H1 (cell line): ENCODE measurements around the gene P2RY8. TPM values are rescaled to one million over a fixed set of nuclear protein-coding genes. Genes with fewer than 3 reads are reported as not detected.

ENCODE experiments used
- CTCF ChIA-PET: fragments of 300-600 bp; sonication (Branson Sonifier 250); formaldehyde crosslinking; loops from one replicate; lab custom pipeline; 2021; ENCODE audit not compliant: partially characterized antibody; lab: Charles Lee
- POLR2A ChIA-PET: fragments of 300-600 bp; sonication (Branson Sonifier 250); formaldehyde crosslinking; loops from one replicate; lab custom pipeline; 2021; ENCODE audit warnings: inconsistent platforms; ENCODE audit not compliant: partially characterized antibody; lab: Charles Lee
- DNase-seq, 2 experiments: peaks; one replicate each; pipeline versions ENCODE4 v3.0.0 to v3.0.0-alpha.2; 2010 to 2022; ENCODE audit warnings: low spot score in 2 of 2, low read depth in 1 of 2, mixed read lengths in 1 of 2
- FAIRE-seq: peaks from 2 replicates; lab custom pipeline; 2011; peaks lifted over from hg19 to GRCh38; lab: Jason Lieb, UNC
- H2AFZ ChIP-seq: 2 replicates; pipeline ENCODE4 v1.8.1; 2012; ENCODE audit warnings: low read length, inconsistent platforms
- H2AK5ac ChIP-seq: 2 replicates; pipeline ENCODE4 v1.6.1; 2013; ENCODE audit warnings: low read depth, low read length
- H2BK120ac ChIP-seq: replicated peaks from 2 replicates; pipeline ENCODE3; 2013; ENCODE audit warnings: low read depth, low read length, inconsistent platforms
- H2BK12ac ChIP-seq: 2 replicates; pipeline ENCODE4 v1.6.1; 2013; ENCODE audit warnings: low read depth, low read length
- H2BK15ac ChIP-seq: 2 replicates; pipeline ENCODE4 v1.6.1; 2013; ENCODE audit warnings: low read length
- H2BK20ac ChIP-seq: 2 replicates; pipeline ENCODE4 v1.6.1; 2013; ENCODE audit warnings: low read length
- H2BK5ac ChIP-seq: 2 replicates; pipeline ENCODE4 v1.6.1; 2013; ENCODE audit warnings: low read depth, low read length
- H3K14ac ChIP-seq: 2 replicates; pipeline ENCODE4 v1.6.1; 2013; ENCODE audit warnings: inconsistent platforms; ENCODE audit not compliant: insufficient read length
- H3K18ac ChIP-seq: 2 replicates; pipeline ENCODE4 v1.6.1; 2013; ENCODE audit warnings: low read length; ENCODE audit errors: extremely low read depth
- H3K23ac ChIP-seq: 2 replicates; pipeline ENCODE4 v1.6.1; 2013; ENCODE audit warnings: inconsistent platforms; ENCODE audit not compliant: insufficient read length
- H3K23me2 ChIP-seq: 2 replicates; pipeline ENCODE4 v1.6.1; 2013; ENCODE audit warnings: low read depth, low read length
- H3K27ac ChIP-seq: 2 replicates; pipeline ENCODE4 v1.6.1; 2011; ENCODE audit warnings: low read depth, low read length, inconsistent platforms
- H3K27me3 ChIP-seq, 4 experiments: replicated peaks in 1 of 4; 1 replicate in 1 of 4; 2 replicates in 3 of 4; pipeline versions ENCODE4 v1.6.1 to v1.8.1; 2011 to 2013; ENCODE audit warnings: low read length in 3 of 4, mild to moderate bottlenecking in 3 of 4, inconsistent platforms in 2 of 4, mixed read lengths in 2 of 4, moderate library complexity in 1 of 4; ENCODE audit not compliant: control insufficient read depth in 3 of 4, insufficient read depth in 3 of 4; ENCODE audit errors: extremely low read depth in 1 of 4
- H3K36me3 ChIP-seq, 4 experiments: 2 replicates each; pipeline versions ENCODE4 v1.6.1 to v1.8.1; 2011 to 2013; ENCODE audit warnings: mild to moderate bottlenecking in 4 of 4, low read length in 3 of 4, moderate library complexity in 2 of 4, control low read depth in 1 of 4, inconsistent platforms in 1 of 4; ENCODE audit not compliant: insufficient read depth in 4 of 4, control insufficient read depth in 2 of 4
- H3K4ac ChIP-seq: replicated peaks from 2 replicates; pipeline ENCODE3; 2013; ENCODE audit warnings: low read length, low read depth, mixed read lengths, inconsistent platforms; ENCODE audit not compliant: insufficient read length
- H3K4me1 ChIP-seq, 4 experiments: replicated peaks in 1 of 4; 1 replicate in 1 of 4; 2 replicates in 3 of 4; pipeline versions ENCODE4 v1.6.1 to v1.8.1; 2011 to 2013; ENCODE audit warnings: low read length in 3 of 4, inconsistent platforms in 2 of 4, mixed read lengths in 1 of 4; ENCODE audit not compliant: insufficient read depth in 4 of 4, control insufficient read depth in 3 of 4
- H3K4me2 ChIP-seq, 2 experiments: 2 replicates each; pipeline versions ENCODE4 v1.6.1 to v1.8.1; 2011 to 2013; ENCODE audit warnings: low read depth in 2 of 2, low read length in 2 of 2, control low read depth in 1 of 2, inconsistent platforms in 1 of 2, mild to moderate bottlenecking in 1 of 2; ENCODE audit not compliant: insufficient read depth in 1 of 2
- H3K4me3 ChIP-seq, 4 experiments: fragments of 200-600, 300-600 bp in 1 of 4; sonication (generic), shearing (Covaris generic), sonication (Bioruptor Twin) in 1 of 4; 2 replicates each; pipeline versions ENCODE4 v1.5.1 to v1.8.1; 2011 to 2016; ENCODE audit warnings: low read length in 4 of 4, low read depth in 3 of 4, control low read depth in 2 of 4, inconsistent platforms in 2 of 4, mild to moderate bottlenecking in 2 of 4, mixed read lengths in 1 of 4, moderate library complexity in 1 of 4; ENCODE audit not compliant: insufficient read depth in 2 of 4; ENCODE audit errors: extremely low read depth in 1 of 4
- H3K56ac ChIP-seq: replicated peaks from 2 replicates; pipeline ENCODE3; 2013; ENCODE audit warnings: low read depth, mild to moderate bottlenecking, mixed read lengths, low read length, inconsistent platforms; ENCODE audit not compliant: insufficient read length
- H3K79me1 ChIP-seq: 2 replicates; pipeline ENCODE4 v1.6.1; 2013; ENCODE audit warnings: low read depth, low read length, control low read depth
- H3K79me2 ChIP-seq, 2 experiments: 2 replicates each; pipeline versions ENCODE4 v1.6.1 to v1.8.1; 2012 to 2013; ENCODE audit warnings: low read length in 2 of 2, mild to moderate bottlenecking in 2 of 2, inconsistent platforms in 1 of 2; ENCODE audit not compliant: insufficient read depth in 2 of 2, control insufficient read depth in 1 of 2
- H3K9ac ChIP-seq, 4 experiments: replicated peaks in 1 of 4; 1 replicate in 1 of 4; 2 replicates in 3 of 4; pipeline versions ENCODE4 v1.6.1 to v1.8.1; 2011 to 2013; ENCODE audit warnings: low read depth in 3 of 4, low read length in 3 of 4, control low read depth in 2 of 4, mild to moderate bottlenecking in 2 of 4, moderate library complexity in 2 of 4, inconsistent platforms in 1 of 4; ENCODE audit errors: extremely low read depth in 1 of 4
- H3K9me3 ChIP-seq, 2 experiments: 2 replicates each; pipeline versions ENCODE4 v1.6.1 to v1.8.1; 2012 to 2013; ENCODE audit warnings: mild to moderate bottlenecking in 2 of 2, moderate library complexity in 2 of 2, control low read depth in 1 of 2, inconsistent platforms in 1 of 2, low read depth in 1 of 2, low read length in 1 of 2, mixed read lengths in 1 of 2; ENCODE audit not compliant: insufficient read depth in 2 of 2
- H4K20me1 ChIP-seq, 2 experiments: replicated peaks in 1 of 2; 2 replicates each; pipeline versions ENCODE3 to v1.8.1; 2011 to 2013; ENCODE audit warnings: inconsistent platforms in 2 of 2, low read length in 2 of 2, mild to moderate bottlenecking in 1 of 2; ENCODE audit not compliant: insufficient read depth in 2 of 2, control insufficient read depth in 1 of 2
- H4K5ac ChIP-seq: 2 replicates; pipeline ENCODE4 v1.6.1; 2013; ENCODE audit warnings: low read length, low read depth, mixed read lengths, inconsistent platforms; ENCODE audit not compliant: insufficient read length
- H4K8ac ChIP-seq: 2 replicates; pipeline ENCODE4 v1.8.0; 2013; ENCODE audit warnings: mild to moderate bottlenecking, moderate library complexity, low read length, inconsistent platforms; ENCODE audit not compliant: insufficient read depth; ENCODE audit errors: extremely low read depth
- H4K91ac ChIP-seq: replicated peaks from 2 replicates; pipeline ENCODE3; 2013; ENCODE audit warnings: low read length, mixed read lengths, inconsistent platforms; ENCODE audit not compliant: insufficient read length
- NRF1 ChIP-seq: IDR thresholded peaks from 2 replicates; pipeline ENCODE4 v1.6.1; 2011; ENCODE audit warnings: mild to moderate bottlenecking, low read depth, low read length, improper control_type of control experiment
- POLR2AphosphoS5 ChIP-seq: IDR thresholded peaks from 2 replicates; pipeline ENCODE4 v1.6.1; 2011; ENCODE audit warnings: low read depth, low read length
- SRF ChIP-seq: IDR thresholded peaks from 2 replicates; pipeline ENCODE4 v1.6.1; 2011; ENCODE audit warnings: mild to moderate bottlenecking, low read depth, low read length, moderate library complexity
- WGBS, 2 experiments: shearing (Covaris generic) in 1 of 2; methylation state at CpG; one replicate each; pipeline versions ENCODE4 v1.1.6 to v1.1.7; 2013 to 2015; ENCODE audit warnings: low lambda C conversion rate in 2 of 2, mixed read lengths in 2 of 2, inconsistent platforms in 1 of 2, low coverage in 1 of 2, missing lambda C conversion rate in 1 of 2; ENCODE audit not compliant: insufficient replicate concordance in 2 of 2, insufficient coverage in 1 of 2, insufficient read length in 1 of 2; ENCODE audit errors: extremely low coverage in 1 of 2, missing lambda C conversion rate in 1 of 2; 5-methylcytosine and 5-hydroxymethylcytosine counted together
- polyA plus RNA-seq, 7 experiments: library from polyadenylated mRNA; depleted of rRNA in 3 of 7; stranded (reverse) in 5 of 7; unstranded in 2 of 7; fragments of >200 nt in 5 of 7; fragments of 200-250 nt in 2 of 7; gene quantifications; 1 replicate in 5 of 7; 2 replicates in 1 of 7; 4 replicates in 1 of 7; pipeline versions ENCODE4 v1.2.1 to v1.2.3, GENCODE V29; 2011 to 2013; ENCODE audit warnings: missing spikeins in 2 of 7, mixed read lengths in 2 of 7
- total RNA-seq: library from RNA; stranded (reverse); fragmentation: NEBNext Ultra II Directional; extraction: Animal tissue kit (Norgen Biotek cat#: 25700); gene quantifications from 2 replicates; pipeline ENCODE4 v1.2.1, GENCODE V29; 2021
- TF ChIP-seq, protein P1 (sequence below), 3 experiments: IDR thresholded peaks; 1 replicate in 2 of 3; 2 replicates in 1 of 3; pipeline versions ENCODE4 v1.5.1 to v1.6.1; 2011; ENCODE audit warnings: low read length in 3 of 3, mild to moderate bottlenecking in 3 of 3, inconsistent platforms in 2 of 3, low read depth in 1 of 3, moderate library complexity in 1 of 3; ENCODE audit not compliant: insufficient read depth in 1 of 3; ENCODE audit errors: control extremely low read depth in 1 of 3

The P2RY8 gene
- total and polyA plus RNA-seq, 2 of the 8 experiments (the other 6 are each of a cell fraction or from before 2014, with no cell fraction given), result 0.09 to 0.15 TPM

DNA sequence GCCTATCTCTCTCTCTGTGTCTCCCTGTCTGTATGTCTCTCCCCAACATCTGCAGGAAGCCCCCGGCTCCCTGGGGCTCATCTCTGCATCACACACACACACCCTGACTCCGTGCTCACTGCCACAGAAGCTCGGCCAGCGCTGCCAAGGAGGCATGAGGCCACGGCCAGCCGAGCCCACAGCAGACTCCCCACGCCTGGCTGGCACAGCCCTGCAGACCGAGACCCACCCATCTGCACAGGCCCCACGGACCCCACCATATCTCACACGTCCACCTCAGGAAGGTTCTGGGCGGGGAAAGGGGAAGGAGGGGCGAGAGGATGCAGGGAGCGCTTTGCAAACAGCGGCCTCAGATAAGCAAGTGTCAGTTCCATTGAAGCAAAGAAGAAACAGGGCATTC is 116.6 kb downstream of the P2RY8 start:
- ChIA-PET CTCF (no interaction called here), POLR2A (no interaction called here)
- Histone ChIP-seq H2BK120ac (no peak overlapping the region), H4K8ac (no peak overlapping the region), H2AK5ac (no peak overlapping the region), H3K4ac (no peak overlapping the region), H3K79me2 (no peaks in the 10 kb centered on the region; a peak in 1 of 4 replicates), H4K20me1 (peaks cover 5 to 35% of the 10 kb centered on the region in 2 experiments), H3K14ac (no peak overlapping the region), H3K56ac (no peak overlapping the region), H3K9me3 (peaks cover 0 to 10% of the 10 kb centered on the region in 2 experiments; a peak in 1 of 4 replicates), H2BK15ac (no peak overlapping the region), H3K4me1 (no peaks in the 10 kb centered on the region), H3K4me3 (no peak overlapping the region), H3K27me3 (no peaks in the 10 kb centered on the region), H2BK12ac (no peak overlapping the region), H2AFZ (no peak overlapping the region), H3K9ac (no peak overlapping the region), H4K5ac (no peak overlapping the region), H2BK5ac (no peak overlapping the region), H3K79me1 (peaks cover 2% of the 10 kb centered on the region), H3K36me3 (peaks cover 43 to 82% (median 72%) of the 10 kb centered on the region in 4 experiments), H3K4me2 (no peak overlapping the region), H3K27ac (no peak overlapping the region), H4K91ac (no peak overlapping the region), H3K18ac (no peak overlapping the region), H3K23ac (no peak overlapping the region), H3K23me2 (peaks cover 16% of the 10 kb centered on the region; the same call in 1 of the 2 replicates), H2BK20ac (no peak overlapping the region)
- no peak for DNase-seq
- WGBS, 2 experiments, result 79% methylated on average over 14 of the region's 14 CpGs; no CpG with 5 or more reads in 1 of the 2 experiments
- no peak for TF ChIP-seq NRF1
- no peak for TF ChIP-seq SRF
- peak; percentile 19; the same call in 1 of the 2 replicates for TF ChIP-seq POLR2AphosphoS5
- TF ChIP-seq, protein P1, sequence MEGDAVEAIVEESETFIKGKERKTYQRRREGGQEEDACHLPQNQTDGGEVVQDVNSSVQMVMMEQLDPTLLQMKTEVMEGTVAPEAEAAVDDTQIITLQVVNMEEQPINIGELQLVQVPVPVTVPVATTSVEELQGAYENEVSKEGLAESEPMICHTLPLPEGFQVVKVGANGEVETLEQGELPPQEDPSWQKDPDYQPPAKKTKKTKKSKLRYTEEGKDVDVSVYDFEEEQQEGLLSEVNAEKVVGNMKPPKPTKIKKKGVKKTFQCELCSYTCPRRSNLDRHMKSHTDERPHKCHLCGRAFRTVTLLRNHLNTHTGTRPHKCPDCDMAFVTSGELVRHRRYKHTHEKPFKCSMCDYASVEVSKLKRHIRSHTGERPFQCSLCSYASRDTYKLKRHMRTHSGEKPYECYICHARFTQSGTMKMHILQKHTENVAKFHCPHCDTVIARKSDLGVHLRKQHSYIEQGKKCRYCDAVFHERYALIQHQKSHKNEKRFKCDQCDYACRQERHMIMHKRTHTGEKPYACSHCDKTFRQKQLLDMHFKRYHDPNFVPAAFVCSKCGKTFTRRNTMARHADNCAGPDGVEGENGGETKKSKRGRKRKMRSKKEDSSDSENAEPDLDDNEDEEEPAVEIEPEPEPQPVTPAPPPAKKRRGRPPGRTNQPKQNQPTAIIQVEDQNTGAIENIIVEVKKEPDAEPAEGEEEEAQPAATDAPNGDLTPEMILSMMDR (IDR thresholded peaks at IDR 0.05; ENCODE audit: control extremely low read depth in 1 of 3, insufficient read depth in 1 of 3, low read depth in 1 of 3, low read length in 3 of 3), result no peak
- no peak for FAIRE-seq
